GM12878 (cell line): ENCODE data around the gene REEP3. TPM values are rescaled to one million over a fixed set of nuclear protein-coding genes. Genes with fewer than 3 reads are reported as not detected.

Experiments used
- ATAC-seq: fragments of 200-7000 bp; cut with Tn5 transposase; 3 replicates; pipeline ENCODE4 v1.9.1; 2020; ENCODE audit warnings: mild to moderate bottlenecking, moderate library complexity
- BruUV-seq: library from RNA; stranded (reverse); fragments of 400-500 nt; replicated peaks from 2 replicates; lab custom pipeline; 2021; lab: Mats Ljungman, UMichigan
- CTCF ChIA-PET: fragments of 300-600 bp; sonication (Branson Sonifier 250); formaldehyde crosslinking; extraction: SDS; loops from one replicate; lab custom pipeline; 2021; ENCODE audit warnings: inconsistent platforms; lab: Yijun Ruan, JAX
- POLR2A ChIA-PET: fragments of 350-600 bp; formaldehyde crosslinking; extraction: SDS; loops from one replicate; lab custom pipeline; 2021; ENCODE audit warnings: inconsistent platforms; lab: Charles Lee
- RAD21 ChIA-PET: fragments of 300-600 bp; sonication (Branson Sonifier 250); formaldehyde crosslinking; loops from one replicate; lab custom pipeline; 2023; ENCODE audit warnings: antibody characterized with exemption; ENCODE audit not compliant: unreplicated experiment; lab: Charles Lee
- SMC1A ChIA-PET: fragments of 300-600 bp; sonication (Branson Sonifier 250); formaldehyde crosslinking; loops from one replicate; lab custom pipeline; 2023; ENCODE audit not compliant: unreplicated experiment, uncharacterized antibody; lab: Charles Lee
- DNase-seq: peaks from one replicate; pipeline ENCODE4 v3.0.0-alpha.2; 2011; ENCODE audit warnings: low read depth, low spot score
- FAIRE-seq: peaks from 3 replicates; lab custom pipeline; 2011; peaks lifted over from hg19 to GRCh38; lab: Jason Lieb, UNC
- H2AFZ ChIP-seq: 2 replicates; pipeline ENCODE4 v1.6.0; 2011; ENCODE audit warnings: low read depth, low read length, control low read depth; ENCODE audit not compliant: control insufficient read depth
- H3K27ac ChIP-seq: 2 replicates; pipeline ENCODE4 v1.5.1; 2011; ENCODE audit warnings: control low read depth; ENCODE audit not compliant: control insufficient read depth, insufficient read depth
- H3K27me3 ChIP-seq, 2 experiments: replicated peaks in 1 of 2; 2 replicates each; pipeline versions ENCODE4 v1.6.0 to v1.6.1; 2011; ENCODE audit warnings: low read length in 1 of 2; ENCODE audit not compliant: control insufficient read depth in 2 of 2, insufficient read depth in 2 of 2
- H3K36me3 ChIP-seq, 2 experiments: 2 replicates each; pipeline ENCODE4 v1.5.1; 2011; ENCODE audit warnings: low read length in 1 of 2; ENCODE audit not compliant: control insufficient read depth in 2 of 2, insufficient read depth in 2 of 2
- H3K4me1 ChIP-seq: 2 replicates; pipeline ENCODE4 v1.6.1; 2011; ENCODE audit warnings: mild to moderate bottlenecking, low read length, moderate library complexity, mixed read lengths; ENCODE audit not compliant: control insufficient read depth, insufficient read depth
- H3K4me2 ChIP-seq: 2 replicates; pipeline ENCODE4 v1.6.0; 2011; ENCODE audit warnings: control low read depth; ENCODE audit not compliant: control insufficient read depth, insufficient read depth
- H3K4me3 ChIP-seq: fragments of 200-600 bp; sonication (generic); 2 replicates; pipeline ENCODE4 v1.5.1; 2016
- H3K79me2 ChIP-seq: 2 replicates; pipeline ENCODE4 v1.6.0; 2011; ENCODE audit warnings: low read length; ENCODE audit not compliant: control insufficient read depth, insufficient read depth
- H3K9ac ChIP-seq: 2 replicates; pipeline ENCODE4 v1.8.0; 2011; ENCODE audit warnings: low read length, control low read depth, mixed read lengths; ENCODE audit not compliant: control insufficient read depth, insufficient read depth
- H3K9me3 ChIP-seq: replicated peaks from 3 replicates; pipeline ENCODE4 v1.5.1; 2011; ENCODE audit warnings: mild to moderate bottlenecking, low read length; ENCODE audit not compliant: control insufficient read depth, insufficient read depth
- H4K20me1 ChIP-seq: 2 replicates; pipeline ENCODE4 v1.6.0; 2011; ENCODE audit not compliant: control insufficient read depth, insufficient read depth
- ATF2 ChIP-seq: IDR thresholded peaks from 2 replicates; pipeline ENCODE4 v1.6.1; 2012; ENCODE audit warnings: low read length, inconsistent platforms
- BRCA1 ChIP-seq: IDR thresholded peaks from 2 replicates; pipeline ENCODE4 v1.6.1; 2011; ENCODE audit warnings: low read depth, low read length, improper control_type of control experiment
- E2F4 ChIP-seq: IDR thresholded peaks from 2 replicates; pipeline ENCODE4 v1.6.1; 2012; ENCODE audit warnings: low read depth, low read length, improper control_type of control experiment
- MYC ChIP-seq: IDR thresholded peaks from 2 replicates; pipeline ENCODE4 v1.6.1; 2011; ENCODE audit warnings: mild to moderate bottlenecking, low read length, moderate library complexity, inconsistent platforms; ENCODE audit not compliant: insufficient read depth, insufficient replicate concordance, insufficient read length, severe bottlenecking
- WGBS: methylation state at CpG from one replicate; pipeline ENCODE4 v1.1.6; 2016; ENCODE audit warnings: low lambda C conversion rate; ENCODE audit not compliant: insufficient replicate concordance, insufficient coverage; ENCODE audit errors: missing lambda C conversion rate; 5-methylcytosine and 5-hydroxymethylcytosine counted together
- in situ Hi-C: fragments of 300-500 bp; cut with MboI; formaldehyde crosslinking; loops from 9 replicates; pipeline ENCODE4 v1.14.3; 2018; ENCODE audit warnings: mixed read lengths
- intact Hi-C: fragments of 100-400 bp; cut with micrococcal nuclease; formaldehyde crosslinking; loops from one replicate; pipeline ENCODE4 v1.14.2; 2022; ENCODE audit not compliant: unreplicated experiment
- polyA plus RNA-seq, 11 experiments: library from polyadenylated mRNA; depleted of rRNA in 4 of 11; unstranded in 6 of 11; stranded (reverse) in 5 of 11; fragments of >200 nt; fragmentation: Nextera tagmentation in 4 of 11; fragmentation: Illumina TruSeq in 1 of 11; extraction: Ambion mirVana in 4 of 11; extraction: Trizol in 1 of 11; gene quantifications; 1 replicate in 1 of 11; 2 replicates in 10 of 11; pipeline versions ENCODE4 v1.2.1 to v1.2.3, GENCODE V29; 2011 to 2016; ENCODE audit warnings: inconsistent platforms in 2 of 11, missing spikeins in 2 of 11, low read depth in 1 of 11
- total RNA-seq, 4 experiments: library from RNA; depleted of rRNA in 3 of 4; stranded (reverse); fragments of >200 nt in 3 of 4; fragmentation: Illumina TruSeq in 1 of 4; extraction: Trizol in 1 of 4; gene quantifications; 2 replicates each; pipeline versions ENCODE4 v1.2.1 to v1.2.3, GENCODE V29; 2013 to 2021

REEP3 gene
- total and polyA plus RNA-seq, 10 of the 15 experiments (the other 5 are each of a cell fraction or from before 2014, with no cell fraction given) = 4.9 to 25.9 (median 16.2) TPM

GRCh38 chr10:63622097-63622496 lies 100.9 kb downstream of the REEP3 start:
- POLR2A ChIA-PET = interaction anchor here (0.5 to 0.7 kb wide), 3 partner anchors 47 to 310 kb away, joined by 3 read pairs; no protein-coding TSS in a partner anchor
- Histone ChIP-seq H3K27ac (no peak overlapping the region), H3K79me2 (no peaks in the 10 kb centered on the region), H4K20me1 (no peaks in the 10 kb centered on the region), H3K4me2 (no peak overlapping the region), H3K9me3 (no peaks in the 10 kb centered on the region), H3K27me3 (no peaks in the 10 kb centered on the region), H3K9ac (no peak overlapping the region), H3K36me3 (no peaks in the 10 kb centered on the region), H3K4me3 (no peak overlapping the region), H2AFZ (no peak overlapping the region), H3K4me1 (no peaks in the 10 kb centered on the region)
- no peak for TF ChIP-seq MYC
- SMC1A ChIA-PET = interaction anchor here (0.8 to 1.5 kb wide), 6 partner anchors 10 to 461 kb away, joined by 3 to 5 read pairs (median 3); no protein-coding TSS in a partner anchor
- no TSS peak for BruUV-seq
- RAD21 ChIA-PET = interaction anchor here (0.8 to 1.8 kb wide), 2 partner anchors 9 to 11 kb away, joined by 3 to 7 read pairs; no protein-coding TSS in a partner anchor
- no peak for DNase-seq
- FAIRE-seq = no peak
- 98% methylated on average over 2 of the region's 2 CpGs for WGBS
- CTCF ChIA-PET = interaction anchor here (1.0 to 2.3 kb wide), 4 partner anchors 14 to 455 kb away, joined by 3 to 6 read pairs (median 4); no protein-coding TSS in a partner anchor
- in situ Hi-C loops = no loop called here
- intact Hi-C loops = no loop called here
- no peak for ATAC-seq

DNA sequence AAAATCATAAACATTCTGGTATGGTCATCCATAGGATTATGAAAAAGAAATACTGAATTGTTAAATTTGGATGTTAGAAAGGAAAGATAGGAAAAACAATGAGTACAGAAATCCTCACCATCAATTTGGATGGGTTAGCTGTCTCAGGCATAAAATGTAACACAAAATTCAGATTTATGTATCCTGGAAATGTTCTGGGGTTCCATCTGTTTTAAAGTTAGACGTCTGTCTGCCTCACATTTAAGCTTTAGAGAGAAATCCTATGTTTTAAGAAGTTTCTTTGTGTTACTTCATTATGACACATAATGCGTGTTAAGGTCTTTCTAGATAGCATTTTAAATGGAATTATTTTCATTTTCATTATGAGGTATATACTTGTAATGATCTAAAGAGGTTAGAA lies 103.5 kb downstream of the REEP3 start:
- ChIA-PET CTCF (interaction anchor here (0.6 kb wide), 1 partner anchor 257 kb away, joined by 3 read pairs; no protein-coding TSS in a partner anchor), SMC1A (no interaction called here), POLR2A (no interaction called here), RAD21 (no interaction called here)
- intact Hi-C loops = no loop called here
- no TSS peak for BruUV-seq
- no peak for ATAC-seq
- Histone ChIP-seq H3K4me3 (no peak overlapping the region), H3K27ac (no peak overlapping the region), H3K4me2 (no peak overlapping the region), H3K9ac (no peak overlapping the region)
- 98% methylated on average over 2 of the region's 2 CpGs for WGBS
- TF ChIP-seq ATF2 (no peak), BRCA1 (no peak), E2F4 (no peak)
- TF ChIP-seq, all 136 proteins: peak for 0
- H3K4me1 ChIP-seq = peaks cover 9% of the 10 kb centered on the region; the same call in 1 of the 2 replicates
- DNase-seq (no peak), FAIRE-seq (no peak)
- in situ Hi-C loops = no loop called here
- H3K36me3 ChIP-seq = no peaks in the 10 kb centered on the region
- no peaks in the 10 kb centered on the region for H3K27me3 ChIP-seq
- no peaks in the 10 kb centered on the region for H3K79me2 ChIP-seq
- no peaks in the 10 kb centered on the region for H4K20me1 ChIP-seq
- H3K9me3 ChIP-seq = no peaks in the 10 kb centered on the region
- H2AFZ ChIP-seq = no peak overlapping the region
